Measurements from ENCODE around the gene ARHGAP8. TPM values are rescaled to one million over a fixed set of nuclear protein-coding genes. Genes with fewer than 3 reads are reported as not detected.
"Not testable (repeated sequence)": the region's sequence is repeated elsewhere in the genome, so short reads cannot be mapped to it uniquely, and the experiment has no call there.

The ARHGAP8 gene
- total RNA-seq, 1 donor from 2014 or later, result 0.98 TPM

GRCh38 chr22:44848296-44848741 is 95.9 kb downstream of the ARHGAP8 start:
- DNase-seq (ENCODE audit: low spot score) (no peak), ATAC-seq (no peak)

GRCh38 chr22:44848791-44849420 is 96.5 kb downstream of the ARHGAP8 start:
- DNase-seq (ENCODE audit: low spot score), result no peak
- ATAC-seq, result no peak

GRCh38 chr22:44850946-44851345 is 98.6 kb downstream of the ARHGAP8 start:
- DNase-seq (ENCODE audit: low spot score), result no peak
- no peak for ATAC-seq

- DNase-seq (ENCODE audit: low spot score); ATAC-seq: not testable (repeated sequence)
Measured at GRCh38 chr22:44854641-44855040, 102.3 kb downstream of the ARHGAP8 start.

- DNase-seq (ENCODE audit: low spot score) (no peak), ATAC-seq (no peak)
Measured at GRCh38 chr22:44855855-44856254, 103.5 kb downstream of the ARHGAP8 start.

GRCh38 chr22:44858819-44859218 is 106.4 kb downstream of the ARHGAP8 start:
- not testable (repeated sequence) for DNase-seq (ENCODE audit: low spot score); ATAC-seq

GRCh38 chr22:44859641-44860040 is 107.3 kb downstream of the ARHGAP8 start:
- ATAC-seq (no peak), DNase-seq (ENCODE audit: low spot score) (no peak)

- DNase-seq (ENCODE audit: low spot score), result no peak
Measured at GRCh38 chr22:44860311-44860710, 107.9 kb downstream of the ARHGAP8 start.

GRCh38 chr22:44861245-44861644 is 108.9 kb downstream of the ARHGAP8 start:
- no peak for DNase-seq (ENCODE audit: low spot score)
- no peak for ATAC-seq

More at GRCh38 chr22:44860311-44860710, 107.9 kb downstream of the ARHGAP8 start:
- no peak for ATAC-seq

- DNase-seq (ENCODE audit: low spot score) (no peak), ATAC-seq (no peak)
Measured at GRCh38 chr22:44862281-44862680, 109.9 kb downstream of the ARHGAP8 start.

GRCh38 chr22:44862981-44863860 is 110.8 kb downstream of the ARHGAP8 start:
- no peak for ATAC-seq
- DNase-seq (ENCODE audit: low spot score), result no peak

GRCh38 chr22:44865193-44866057 is 113.0 kb downstream of the ARHGAP8 start:
- DNase-seq (ENCODE audit: low spot score) (no peak), ATAC-seq (no peak)

GRCh38 chr22:44869196-44869595 is 116.8 kb downstream of the ARHGAP8 start:
- ATAC-seq (no peak), DNase-seq (ENCODE audit: low spot score) (no peak)

- ATAC-seq (no peak), DNase-seq (ENCODE audit: low spot score) (no peak)
Measured at GRCh38 chr22:44870021-44870420, 117.6 kb downstream of the ARHGAP8 start.

GRCh38 chr22:44871782-44872181 is 119.4 kb downstream of the ARHGAP8 start:
- no peak for DNase-seq (ENCODE audit: low spot score)

GRCh38 chr22:44876921-44877320 is 124.5 kb downstream of the ARHGAP8 start:
- ATAC-seq, result no peak
- DNase-seq (ENCODE audit: low spot score), result no peak

More at GRCh38 chr22:44871782-44872181, 119.4 kb downstream of the ARHGAP8 start:
- no peak for ATAC-seq

- ATAC-seq (no peak), DNase-seq (ENCODE audit: low spot score) (no peak)
Measured at GRCh38 chr22:44878483-44879300, 126.3 kb downstream of the ARHGAP8 start.

- peak; percentile 11 for DNase-seq (ENCODE audit: low spot score)
- no peak for ATAC-seq
Measured at GRCh38 chr22:44879301-44879680, 126.9 kb downstream of the ARHGAP8 start.

GRCh38 chr22:44880610-44881290 is 128.4 kb downstream of the ARHGAP8 start:
- ATAC-seq, result no peak
- DNase-seq (ENCODE audit: low spot score), result peak; percentile 31

- peak; percentile 34 for DNase-seq (ENCODE audit: low spot score)
- no peak for ATAC-seq
Measured at GRCh38 chr22:44881624-44882023, 129.2 kb downstream of the ARHGAP8 start.

Data from left lobe of liver (tissue), 2 donors.